HCT116 (cell line): Measurements from ENCODE around the gene ZNF346. TPM values are rescaled to one million over a fixed set of nuclear protein-coding genes. Genes with fewer than 3 reads are reported as not detected.

Experiments
- ATAC-seq: fragments of 200-7000 bp; cut with Tn5 transposase; 2 replicates; pipeline ENCODE4 v1.9.1; 2020; ENCODE audit warnings: mild to moderate bottlenecking, moderate library complexity
- BruUV-seq: library from RNA; stranded (reverse); fragments of 400-500 nt; replicated peaks from 2 replicates; lab custom pipeline; 2021; lab: Mats Ljungman, UMichigan
- CTCF ChIA-PET: fragments of 300-600 bp; sonication (Branson Sonifier 250); formaldehyde crosslinking; loops from one replicate; lab custom pipeline; 2021; ENCODE audit warnings: antibody characterized with exemption; lab: Charles Lee
- POLR2A ChIA-PET: fragments of 300-600, 350-600 bp; sonication (Branson Sonifier 250); formaldehyde crosslinking; loops from one replicate; lab custom pipeline; 2021; ENCODE audit warnings: antibody characterized with exemption; lab: Charles Lee
- RAD21 ChIA-PET, 2 experiments: fragments of 300-600 bp; sonication (Branson Sonifier 250); formaldehyde crosslinking; loops; one replicate each; lab custom pipeline; 2023; ENCODE audit warnings: low total read pairs in 2 of 2; ENCODE audit not compliant: uncharacterized antibody in 2 of 2, unreplicated experiment in 2 of 2, low non-redundant PET in 1 of 2; lab: Charles Lee
- DNase-seq: peaks from one replicate; pipeline ENCODE4 v3.0.0-alpha.2; 2010; ENCODE audit warnings: low read depth, low spot score
- H2AFZ ChIP-seq: fragments of 200-600 bp; shearing (Covaris generic), sonication (generic); 2 replicates; pipeline ENCODE4 v1.6.1; 2017; ENCODE audit warnings: low read depth, mixed run types, mixed read lengths, antibody characterized with exemption, low read length; ENCODE audit not compliant: poor library complexity, severe bottlenecking
- H3K27ac ChIP-seq: 2 replicates; pipeline ENCODE4 v1.5.1; 2012; ENCODE audit warnings: low read depth, low read length
- H3K27me3 ChIP-seq: fragments of 200-600 bp; sonication (generic); 2 replicates; pipeline ENCODE4 v1.6.1; 2016; ENCODE audit warnings: mixed run types, low read length, mixed read lengths; ENCODE audit not compliant: insufficient read depth
- H3K36me3 ChIP-seq, 2 experiments: fragments of 200-500 bp in 1 of 2; fragments of 200-600 bp in 1 of 2; sonication (Bioruptor generic) in 1 of 2; sonication (generic) in 1 of 2; 2 replicates each; pipeline versions ENCODE4 v1.5.1 to v1.6.1; 2014 to 2016; ENCODE audit warnings: low read length in 2 of 2, inconsistent platforms in 1 of 2, mixed read lengths in 1 of 2, mixed run types in 1 of 2; ENCODE audit not compliant: insufficient read depth in 2 of 2, control insufficient read depth in 1 of 2
- H3K4me1 ChIP-seq, 2 experiments: fragments of 200-600 bp in 1 of 2; sonication (generic) in 1 of 2; 2 replicates each; pipeline versions ENCODE4 v1.5.1 to v1.6.1; 2012 to 2017; ENCODE audit warnings: low read length in 2 of 2, inconsistent platforms in 1 of 2, mild to moderate bottlenecking in 1 of 2, mixed read lengths in 1 of 2, mixed run types in 1 of 2, moderate library complexity in 1 of 2; ENCODE audit not compliant: insufficient read depth in 2 of 2, control insufficient read depth in 1 of 2
- H3K4me2 ChIP-seq: fragments of 200-600 bp; sonication (generic); 2 replicates; pipeline ENCODE4 v1.6.1; 2017; ENCODE audit warnings: mixed run types, low read length, mixed read lengths
- H3K4me3 ChIP-seq, 2 experiments: fragments of 200-600 bp in 1 of 2; sonication (generic) in 1 of 2; replicated peaks in 1 of 2; 2 replicates each; pipeline ENCODE4 v1.5.1; 2011 to 2016; ENCODE audit warnings: low read length in 2 of 2, control low read depth in 1 of 2, low read depth in 1 of 2, mild to moderate bottlenecking in 1 of 2, mixed read lengths in 1 of 2, mixed run types in 1 of 2
- H3K79me2 ChIP-seq: fragments of 200-600 bp; sonication (generic); 2 replicates; pipeline ENCODE4 v1.6.1; 2017; ENCODE audit warnings: mild to moderate bottlenecking, mixed run types, low read length, moderate library complexity, mixed read lengths; ENCODE audit not compliant: insufficient read depth
- H3K9ac ChIP-seq: fragments of 200-600 bp; sonication (generic); 2 replicates; pipeline ENCODE4 v1.6.1; 2016; ENCODE audit warnings: low read length, mixed read lengths
- H3K9me2 ChIP-seq: fragments of 200-600 bp; sonication (generic), shearing (Covaris generic); 2 replicates; pipeline ENCODE4 v1.6.1; 2017; ENCODE audit warnings: mixed run types, mild to moderate bottlenecking, moderate library complexity; ENCODE audit not compliant: insufficient read depth
- H3K9me3 ChIP-seq, 2 experiments: fragments of 200-500 bp in 1 of 2; fragments of 200-600 bp in 1 of 2; sonication (Bioruptor generic) in 1 of 2; sonication (generic) in 1 of 2; 2 replicates each; pipeline ENCODE4 v1.6.1; 2014 to 2017; ENCODE audit warnings: low read length in 2 of 2, mixed read lengths in 2 of 2, inconsistent platforms in 1 of 2, low read depth in 1 of 2, mild to moderate bottlenecking in 1 of 2, mixed run types in 1 of 2, moderate library complexity in 1 of 2; ENCODE audit not compliant: control insufficient read depth in 1 of 2, insufficient read depth in 1 of 2
- H4K20me1 ChIP-seq: fragments of 200-600 bp; sonication (generic), shearing (Covaris generic); 2 replicates; pipeline ENCODE4 v1.6.1; 2017; ENCODE audit warnings: mixed run types, mild to moderate bottlenecking, moderate library complexity; ENCODE audit not compliant: insufficient read depth
- ATF3 ChIP-seq: IDR thresholded peaks from 2 replicates; pipeline ENCODE4 v1.6.1; 2012
- CBX3 ChIP-seq: IDR thresholded peaks from 2 replicates; pipeline ENCODE4 v1.6.1; 2012; ENCODE audit warnings: low read depth
- CEBPB ChIP-seq: IDR thresholded peaks from 2 replicates; pipeline ENCODE4 v1.6.1; 2012; ENCODE audit warnings: low read depth
- CTCF ChIP-seq, 3 experiments: fragments of 200-600 bp in 1 of 3; sonication (generic) in 1 of 3; IDR thresholded peaks in 2 of 3; conservative IDR thresholded peaks in 1 of 3; 2 replicates each; pipeline ENCODE4 v1.5.1; 2012 to 2017; ENCODE audit warnings: low read depth in 2 of 3, low read length in 2 of 3, antibody characterized with exemption in 1 of 3, borderline replicate concordance in 1 of 3, control low read depth in 1 of 3, mild to moderate bottlenecking in 1 of 3, mixed read lengths in 1 of 3, mixed run types in 1 of 3, moderate library complexity in 1 of 3; ENCODE audit not compliant: insufficient read depth in 1 of 3
- EGR1 ChIP-seq: IDR thresholded peaks from 2 replicates; pipeline ENCODE4 v1.6.1; 2012; ENCODE audit warnings: low read depth
- ELF1 ChIP-seq: IDR thresholded peaks from 2 replicates; pipeline ENCODE4 v1.6.1; 2012; ENCODE audit warnings: low read depth, borderline replicate concordance
- EZH2 ChIP-seq: fragments of 200-600 bp; sonication (generic); IDR thresholded peaks from 2 replicates; pipeline ENCODE4 v1.6.1; 2017; ENCODE audit warnings: antibody characterized with exemption, mixed run types
- EZH2phosphoT487 ChIP-seq: fragments of 200-600 bp; IDR thresholded peaks from 2 replicates; pipeline ENCODE4 v1.6.1; 2018; ENCODE audit warnings: antibody characterized with exemption, borderline replicate concordance
- FOSL1 ChIP-seq: IDR thresholded peaks from 2 replicates; pipeline ENCODE4 v1.6.1; 2012; ENCODE audit warnings: low read depth
- JUND ChIP-seq: IDR thresholded peaks from 2 replicates; pipeline ENCODE4 v1.6.1; 2012
- MAX ChIP-seq: IDR thresholded peaks from 2 replicates; pipeline ENCODE4 v1.6.1; 2012
- POLR2A ChIP-seq: IDR thresholded peaks from 2 replicates; pipeline ENCODE4 v1.7.0; 2011; ENCODE audit warnings: borderline replicate concordance; ENCODE audit not compliant: insufficient read depth, insufficient read length; ENCODE audit errors: extremely low read depth
- POLR2AphosphoS5 ChIP-seq: IDR thresholded peaks from 2 replicates; pipeline ENCODE4 v1.6.1; 2011; ENCODE audit warnings: mild to moderate bottlenecking, low read depth, low read length, moderate library complexity
- RAD21 ChIP-seq: IDR thresholded peaks from 2 replicates; pipeline ENCODE4 v1.6.1; 2012; ENCODE audit warnings: low read depth, mild to moderate bottlenecking
- SIN3A ChIP-seq: IDR thresholded peaks from 2 replicates; pipeline ENCODE4 v1.6.1; 2012; ENCODE audit warnings: low read depth
- SP1 ChIP-seq: IDR thresholded peaks from 2 replicates; pipeline ENCODE4 v1.6.1; 2012; ENCODE audit warnings: low read depth
- SRF ChIP-seq: IDR thresholded peaks from 2 replicates; pipeline ENCODE4 v1.6.1; 2012; ENCODE audit warnings: low read depth
- TCF7L2 ChIP-seq: IDR thresholded peaks from 2 replicates; pipeline ENCODE4 v1.7.0; 2011; ENCODE audit warnings: borderline replicate concordance, inconsistent platforms; ENCODE audit not compliant: insufficient read depth, insufficient read length; ENCODE audit errors: extremely low read depth
- YY1 ChIP-seq: IDR thresholded peaks from 2 replicates; pipeline ENCODE4 v1.6.1; 2011; ENCODE audit warnings: low read length, low read depth, moderate library complexity, mild to moderate bottlenecking; ENCODE audit not compliant: insufficient replicate concordance; ENCODE audit errors: extremely low read depth
- ZBTB33 ChIP-seq: IDR thresholded peaks from 2 replicates; pipeline ENCODE4 v1.6.1; 2011; ENCODE audit warnings: mild to moderate bottlenecking, low read length, moderate library complexity; ENCODE audit not compliant: insufficient replicate concordance; ENCODE audit errors: extremely low read depth
- ZFX ChIP-seq: fragments of 450-650 bp; IDR thresholded peaks from 2 replicates; pipeline ENCODE4 v1.6.1; 2017
- ZNF274 ChIP-seq: fragments of 200-500 bp; sonication (Bioruptor generic); IDR thresholded peaks from 2 replicates; pipeline ENCODE4 v1.6.1; 2014; ENCODE audit warnings: mild to moderate bottlenecking, low read depth, low read length, inconsistent platforms
- intact Hi-C: fragments of 100-400 bp; cut with micrococcal nuclease; formaldehyde crosslinking; loops from 2 replicates; pipeline ENCODE4 v1.10.0; 2022
- total RNA-seq: library from RNA; stranded (reverse); gene quantifications from one replicate; pipeline ENCODE4 v1.2.1, GENCODE V29; 2021; ENCODE audit not compliant: unreplicated experiment

Gene ZNF346
- total RNA-seq, 1 experiment from 2014 or later: 13.7 TPM

GRCh38 chr5:177029498-177029897 is 7.0 kb downstream of the ZNF346 start (continued):
- TF ChIP-seq YY1 (no peak), POLR2A (no peak), JUND (no peak), ZBTB33 (no peak), ZFX (no peak), CBX3 (no peak), FOSL1 (no peak), EZH2phosphoT487 (no peak), ELF1 (no peak)

GRCh38 chr5:177035976-177036375 is 13.5 kb downstream of the ZNF346 start:
- Histone ChIP-seq H3K9me2 (no peaks in the 10 kb centered on the region), H3K79me2 (peaks cover 68% of the 10 kb centered on the region), H2AFZ (no peak overlapping the region), H3K4me3 (no peak overlapping the region), H3K4me2 (no peak overlapping the region), H3K27me3 (no peaks in the 10 kb centered on the region), H4K20me1 (peaks cover 6% of the 10 kb centered on the region; the same call in 1 of the 2 replicates), H3K9ac (no peak overlapping the region), H3K27ac (no peak overlapping the region), H3K9me3 (no peaks in the 10 kb centered on the region), H3K4me1 (no peaks in the 10 kb centered on the region), H3K36me3 (peaks cover 0 to 8% of the 10 kb centered on the region in 2 experiments; a peak in 3 of 4 replicates)
- POLR2A ChIA-PET: no interaction called here
- RAD21 ChIA-PET: no interaction called here
- intact Hi-C loops: no loop called here
- CTCF ChIA-PET: no interaction called here
- ATAC-seq (no peak), DNase-seq (no peak)
- no TSS peak for BruUV-seq
- TF ChIP-seq ELF1: no peak
- TF ChIP-seq SRF: no peak
- no peak for TF ChIP-seq ZFX
- TF ChIP-seq SP1: no peak
- TF ChIP-seq CEBPB: no peak
- no peak for TF ChIP-seq CTCF (IDR thresholded peaks at IDR 0.05 in 2 of 3, conservative IDR thresholded peaks at IDR 0.05 in 1 of 3; ENCODE audit: borderline replicate concordance in 1 of 3, insufficient read depth in 1 of 3, low read depth in 2 of 3, low read length in 2 of 3)
- TF ChIP-seq MAX: no peak
- no peak for TF ChIP-seq ZBTB33
- no peak for TF ChIP-seq POLR2AphosphoS5
- TF ChIP-seq FOSL1: no peak
- no peak for TF ChIP-seq SIN3A
- TF ChIP-seq EZH2phosphoT487: no peak
- TF ChIP-seq EZH2: no peak
- TF ChIP-seq RAD21: no peak
- TF ChIP-seq TCF7L2: no peak
- no peak for TF ChIP-seq EGR1
- no peak for TF ChIP-seq ATF3
- TF ChIP-seq ZNF274: no peak
